Ishikawa (cell line): Measurements from ENCODE around the gene PEX3.
A peak's percentile ranks its signal among the peaks of the same experiment; 100 is the strongest.

Experiments used
- EP300 ChIP-seq: IDR thresholded peaks from 2 replicates; pipeline ENCODE4 v1.6.1; 2012; ENCODE audit warnings: borderline replicate concordance
- MAX ChIP-seq: IDR thresholded peaks from 2 replicates; pipeline ENCODE4 v1.6.1; 2012
- NFIC ChIP-seq: IDR thresholded peaks from 2 replicates; pipeline ENCODE4 v1.6.1; 2012
- TAF1 ChIP-seq: IDR thresholded peaks from 2 replicates; pipeline ENCODE4 v1.6.1; 2012; ENCODE audit warnings: low read depth, mild to moderate bottlenecking
- USF1 ChIP-seq: IDR thresholded peaks from 2 replicates; pipeline ENCODE4 v1.6.1; 2012
- ZBTB7A ChIP-seq: IDR thresholded peaks from 2 replicates; pipeline ENCODE4 v1.6.1; 2012; ENCODE audit warnings: low read depth

GRCh38 chr6:143510991-143511891 is 60.6 kb downstream of the PEX3 start, which contains the start of gene FUCA2:
- TF ChIP-seq ZBTB7A (no peak), EP300 (no peak), USF1 (peak; percentile 94), MAX (peak; percentile 93), TAF1 (peak; percentile 46), NFIC (peak; percentile 87)
